H1 (cell line): ENCODE data around the gene PAK5. TPM values are rescaled to one million over a fixed set of nuclear protein-coding genes. Genes with fewer than 3 reads are reported as not detected.

Source experiments
- CTCF ChIA-PET: fragments of 300-600 bp; sonication (Branson Sonifier 250); formaldehyde crosslinking; loops from one replicate; lab custom pipeline; 2021; ENCODE audit not compliant: partially characterized antibody; lab: Charles Lee
- POLR2A ChIA-PET: fragments of 300-600 bp; sonication (Branson Sonifier 250); formaldehyde crosslinking; loops from one replicate; lab custom pipeline; 2021; ENCODE audit warnings: inconsistent platforms; ENCODE audit not compliant: partially characterized antibody; lab: Charles Lee
- DNase-seq, 2 experiments: peaks; one replicate each; pipeline versions ENCODE4 v3.0.0 to v3.0.0-alpha.2; 2010 to 2022; ENCODE audit warnings: low spot score in 2 of 2, low read depth in 1 of 2, mixed read lengths in 1 of 2
- FAIRE-seq: peaks from 2 replicates; lab custom pipeline; 2011; peaks lifted over from hg19 to GRCh38; lab: Jason Lieb, UNC
- H2AFZ ChIP-seq: 2 replicates; pipeline ENCODE4 v1.8.1; 2012; ENCODE audit warnings: low read length, inconsistent platforms
- H2AK5ac ChIP-seq: 2 replicates; pipeline ENCODE4 v1.6.1; 2013; ENCODE audit warnings: low read depth, low read length
- H2BK120ac ChIP-seq: replicated peaks from 2 replicates; pipeline ENCODE3; 2013; ENCODE audit warnings: low read depth, low read length, inconsistent platforms
- H2BK12ac ChIP-seq: 2 replicates; pipeline ENCODE4 v1.6.1; 2013; ENCODE audit warnings: low read depth, low read length
- H2BK15ac ChIP-seq: 2 replicates; pipeline ENCODE4 v1.6.1; 2013; ENCODE audit warnings: low read length
- H2BK20ac ChIP-seq: 2 replicates; pipeline ENCODE4 v1.6.1; 2013; ENCODE audit warnings: low read length
- H2BK5ac ChIP-seq: 2 replicates; pipeline ENCODE4 v1.6.1; 2013; ENCODE audit warnings: low read depth, low read length
- H3K14ac ChIP-seq: 2 replicates; pipeline ENCODE4 v1.6.1; 2013; ENCODE audit warnings: inconsistent platforms; ENCODE audit not compliant: insufficient read length
- H3K18ac ChIP-seq: 2 replicates; pipeline ENCODE4 v1.6.1; 2013; ENCODE audit warnings: low read length; ENCODE audit errors: extremely low read depth
- H3K23ac ChIP-seq: 2 replicates; pipeline ENCODE4 v1.6.1; 2013; ENCODE audit warnings: inconsistent platforms; ENCODE audit not compliant: insufficient read length
- H3K23me2 ChIP-seq: 2 replicates; pipeline ENCODE4 v1.6.1; 2013; ENCODE audit warnings: low read depth, low read length
- H3K27ac ChIP-seq: 2 replicates; pipeline ENCODE4 v1.6.1; 2011; ENCODE audit warnings: low read depth, low read length, inconsistent platforms
- H3K27me3 ChIP-seq, 4 experiments: replicated peaks in 1 of 4; 1 replicate in 1 of 4; 2 replicates in 3 of 4; pipeline versions ENCODE4 v1.6.1 to v1.8.1; 2011 to 2013; ENCODE audit warnings: low read length in 3 of 4, mild to moderate bottlenecking in 3 of 4, inconsistent platforms in 2 of 4, mixed read lengths in 2 of 4, moderate library complexity in 1 of 4; ENCODE audit not compliant: control insufficient read depth in 3 of 4, insufficient read depth in 3 of 4; ENCODE audit errors: extremely low read depth in 1 of 4
- H3K36me3 ChIP-seq, 4 experiments: 2 replicates each; pipeline versions ENCODE4 v1.6.1 to v1.8.1; 2011 to 2013; ENCODE audit warnings: mild to moderate bottlenecking in 4 of 4, low read length in 3 of 4, moderate library complexity in 2 of 4, control low read depth in 1 of 4, inconsistent platforms in 1 of 4; ENCODE audit not compliant: insufficient read depth in 4 of 4, control insufficient read depth in 2 of 4
- H3K4ac ChIP-seq: replicated peaks from 2 replicates; pipeline ENCODE3; 2013; ENCODE audit warnings: low read length, low read depth, mixed read lengths, inconsistent platforms; ENCODE audit not compliant: insufficient read length
- H3K4me1 ChIP-seq, 4 experiments: replicated peaks in 1 of 4; 1 replicate in 1 of 4; 2 replicates in 3 of 4; pipeline versions ENCODE4 v1.6.1 to v1.8.1; 2011 to 2013; ENCODE audit warnings: low read length in 3 of 4, inconsistent platforms in 2 of 4, mixed read lengths in 1 of 4; ENCODE audit not compliant: insufficient read depth in 4 of 4, control insufficient read depth in 3 of 4
- H3K4me2 ChIP-seq, 2 experiments: 2 replicates each; pipeline versions ENCODE4 v1.6.1 to v1.8.1; 2011 to 2013; ENCODE audit warnings: low read depth in 2 of 2, low read length in 2 of 2, control low read depth in 1 of 2, inconsistent platforms in 1 of 2, mild to moderate bottlenecking in 1 of 2; ENCODE audit not compliant: insufficient read depth in 1 of 2
- H3K4me3 ChIP-seq, 4 experiments: fragments of 200-600, 300-600 bp in 1 of 4; sonication (generic), shearing (Covaris generic), sonication (Bioruptor Twin) in 1 of 4; 2 replicates each; pipeline versions ENCODE4 v1.5.1 to v1.8.1; 2011 to 2016; ENCODE audit warnings: low read length in 4 of 4, low read depth in 3 of 4, control low read depth in 2 of 4, inconsistent platforms in 2 of 4, mild to moderate bottlenecking in 2 of 4, mixed read lengths in 1 of 4, moderate library complexity in 1 of 4; ENCODE audit not compliant: insufficient read depth in 2 of 4; ENCODE audit errors: extremely low read depth in 1 of 4
- H3K56ac ChIP-seq: replicated peaks from 2 replicates; pipeline ENCODE3; 2013; ENCODE audit warnings: low read depth, mild to moderate bottlenecking, mixed read lengths, low read length, inconsistent platforms; ENCODE audit not compliant: insufficient read length
- H3K79me1 ChIP-seq: 2 replicates; pipeline ENCODE4 v1.6.1; 2013; ENCODE audit warnings: low read depth, low read length, control low read depth
- H3K79me2 ChIP-seq, 2 experiments: 2 replicates each; pipeline versions ENCODE4 v1.6.1 to v1.8.1; 2012 to 2013; ENCODE audit warnings: low read length in 2 of 2, mild to moderate bottlenecking in 2 of 2, inconsistent platforms in 1 of 2; ENCODE audit not compliant: insufficient read depth in 2 of 2, control insufficient read depth in 1 of 2
- H3K9ac ChIP-seq, 4 experiments: replicated peaks in 1 of 4; 1 replicate in 1 of 4; 2 replicates in 3 of 4; pipeline versions ENCODE4 v1.6.1 to v1.8.1; 2011 to 2013; ENCODE audit warnings: low read depth in 3 of 4, low read length in 3 of 4, control low read depth in 2 of 4, mild to moderate bottlenecking in 2 of 4, moderate library complexity in 2 of 4, inconsistent platforms in 1 of 4; ENCODE audit errors: extremely low read depth in 1 of 4
- H3K9me3 ChIP-seq, 2 experiments: 2 replicates each; pipeline versions ENCODE4 v1.6.1 to v1.8.1; 2012 to 2013; ENCODE audit warnings: mild to moderate bottlenecking in 2 of 2, moderate library complexity in 2 of 2, control low read depth in 1 of 2, inconsistent platforms in 1 of 2, low read depth in 1 of 2, low read length in 1 of 2, mixed read lengths in 1 of 2; ENCODE audit not compliant: insufficient read depth in 2 of 2
- H4K20me1 ChIP-seq, 2 experiments: replicated peaks in 1 of 2; 2 replicates each; pipeline versions ENCODE3 to v1.8.1; 2011 to 2013; ENCODE audit warnings: inconsistent platforms in 2 of 2, low read length in 2 of 2, mild to moderate bottlenecking in 1 of 2; ENCODE audit not compliant: insufficient read depth in 2 of 2, control insufficient read depth in 1 of 2
- H4K5ac ChIP-seq: 2 replicates; pipeline ENCODE4 v1.6.1; 2013; ENCODE audit warnings: low read length, low read depth, mixed read lengths, inconsistent platforms; ENCODE audit not compliant: insufficient read length
- H4K8ac ChIP-seq: 2 replicates; pipeline ENCODE4 v1.8.0; 2013; ENCODE audit warnings: mild to moderate bottlenecking, moderate library complexity, low read length, inconsistent platforms; ENCODE audit not compliant: insufficient read depth; ENCODE audit errors: extremely low read depth
- H4K91ac ChIP-seq: replicated peaks from 2 replicates; pipeline ENCODE3; 2013; ENCODE audit warnings: low read length, mixed read lengths, inconsistent platforms; ENCODE audit not compliant: insufficient read length
- NRF1 ChIP-seq: IDR thresholded peaks from 2 replicates; pipeline ENCODE4 v1.6.1; 2011; ENCODE audit warnings: mild to moderate bottlenecking, low read depth, low read length, improper control_type of control experiment
- POLR2AphosphoS5 ChIP-seq: IDR thresholded peaks from 2 replicates; pipeline ENCODE4 v1.6.1; 2011; ENCODE audit warnings: low read depth, low read length
- WGBS, 2 experiments: shearing (Covaris generic) in 1 of 2; methylation state at CpG; one replicate each; pipeline versions ENCODE4 v1.1.6 to v1.1.7; 2013 to 2015; ENCODE audit warnings: low lambda C conversion rate in 2 of 2, mixed read lengths in 2 of 2, inconsistent platforms in 1 of 2, low coverage in 1 of 2, missing lambda C conversion rate in 1 of 2; ENCODE audit not compliant: insufficient replicate concordance in 2 of 2, insufficient coverage in 1 of 2, insufficient read length in 1 of 2; ENCODE audit errors: extremely low coverage in 1 of 2, missing lambda C conversion rate in 1 of 2; 5-methylcytosine and 5-hydroxymethylcytosine counted together
- polyA plus RNA-seq, 7 experiments: library from polyadenylated mRNA; depleted of rRNA in 3 of 7; stranded (reverse) in 5 of 7; unstranded in 2 of 7; fragments of >200 nt in 5 of 7; fragments of 200-250 nt in 2 of 7; gene quantifications; 1 replicate in 5 of 7; 2 replicates in 1 of 7; 4 replicates in 1 of 7; pipeline versions ENCODE4 v1.2.1 to v1.2.3, GENCODE V29; 2011 to 2013; ENCODE audit warnings: missing spikeins in 2 of 7, mixed read lengths in 2 of 7
- total RNA-seq: library from RNA; stranded (reverse); fragmentation: NEBNext Ultra II Directional; extraction: Animal tissue kit (Norgen Biotek cat#: 25700); gene quantifications from 2 replicates; pipeline ENCODE4 v1.2.1, GENCODE V29; 2021

PAK5 gene
- total and polyA plus RNA-seq, 2 of the 8 experiments (the other 6 are each of a cell fraction or from before 2014, with no cell fraction given): 0.54 to 0.80 TPM

DNA sequence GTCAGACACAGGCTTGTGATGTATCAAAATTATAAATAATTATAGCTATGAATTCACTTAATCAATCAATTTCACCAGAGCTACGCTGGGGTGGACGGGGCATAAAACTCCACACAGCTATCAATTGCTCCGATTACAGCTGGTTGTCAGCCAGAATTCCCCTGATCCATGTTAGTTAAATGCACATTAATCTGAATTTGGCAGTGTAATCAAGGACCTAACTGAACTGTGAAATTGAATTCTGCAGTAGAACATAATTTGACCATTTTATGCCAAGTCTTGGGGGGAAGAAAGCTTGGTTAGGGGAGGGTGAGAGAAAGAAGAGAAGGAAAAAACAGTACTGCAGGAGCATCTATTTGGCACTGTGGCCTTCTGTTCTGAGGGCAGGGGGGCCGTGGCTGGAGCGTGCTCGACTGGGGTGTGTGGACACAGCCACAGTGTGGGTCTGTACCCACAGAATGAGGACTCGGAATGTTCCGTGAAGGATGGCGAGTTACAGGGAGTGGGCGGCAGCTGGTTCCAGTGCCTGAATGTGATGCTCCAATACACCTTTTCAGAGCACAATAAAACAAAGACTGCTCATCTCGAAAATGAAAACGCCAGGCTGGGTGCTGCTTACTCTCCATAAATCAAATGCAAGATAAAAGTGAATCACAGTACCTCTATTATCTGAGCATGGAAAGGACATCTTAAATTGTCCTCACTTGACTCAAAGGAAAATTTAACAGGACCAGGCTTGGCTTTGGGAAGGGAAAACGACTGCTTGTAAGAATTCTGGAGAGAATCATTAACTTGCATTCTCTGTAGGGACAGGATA, 265.3 kb downstream of the PAK5 start:
- Histone ChIP-seq H3K14ac (no peak overlapping the region), H2AK5ac (peak overlapping the region; percentile 98; the same call in 1 of the 2 replicates), H3K27ac (no peak overlapping the region), H4K8ac (no peak overlapping the region), H3K4me3 (peak overlapping the region in 1 of 4 experiments; percentile 45; a peak in 4 of 8 replicates), H3K4me2 (peak overlapping the region; percentile 65 to 70), H3K18ac (peak overlapping the region; percentile 85), H3K36me3 (no peaks in the 10 kb centered on the region), H2BK15ac (no peak overlapping the region), H4K5ac (no peak overlapping the region), H3K56ac (no peak overlapping the region), H4K20me1 (no peaks in the 10 kb centered on the region), H4K91ac (peak overlapping the region; percentile 97), H2BK12ac (peak overlapping the region; percentile 100), H3K9me3 (0 out of 4 replicates have a peak, but pooled peaks cover 2 to 3% of the 10 kb centered on the region in 2 experiments), H3K79me1 (no peaks in the 10 kb centered on the region), H3K4ac (peak overlapping the region; percentile 88), H2BK20ac (peak overlapping the region; percentile 94), H3K23me2 (0 out of 2 replicates have a peak, but pooled peaks cover 2% of the 10 kb centered on the region), H2BK5ac (peak overlapping the region; percentile 92; the same call in 1 of the 2 replicates), H2BK120ac (peak overlapping the region; percentile 85), H2AFZ (no peak overlapping the region), H3K27me3 (peaks cover 0 to 36% (median 17%) of the 10 kb centered on the region in 4 experiments; a peak in 6 of 7 replicates), H3K9ac (0 out of 7 replicates have a peak overlapping the region, but pooled peaks of 1 of the 4 experiments have one; percentile 1), H3K23ac (no peak overlapping the region), H3K79me2 (no peaks in the 10 kb centered on the region), H3K4me1 (peaks cover 20 to 43% (median 30%) of the 10 kb centered on the region in 4 experiments)
- WGBS, 2 experiments: 12% methylated on average over 13 of the region's 13 CpGs; no CpG with 5 or more reads in 1 of the 2 experiments
- CTCF ChIA-PET: interaction anchor here (0.7 to 2.1 kb wide), 7 partner anchors 10 to 106 kb away, joined by 3 to 7 read pairs (median 4); no protein-coding TSS in a partner anchor
- POLR2A ChIA-PET: interaction anchor here (1.1 to 1.7 kb wide), 4 partner anchors 14 to 70 kb away, joined by 3 to 5 read pairs (median 4); partner anchors contain the start of gene LAMP5
- FAIRE-seq (no peak), DNase-seq (peak in 1 of 2 experiments; percentile 53)
- TF ChIP-seq NRF1 (no peak), POLR2AphosphoS5 (peak; percentile 48)
